ENCODE results near the gene TNRC6C.

DNA sequence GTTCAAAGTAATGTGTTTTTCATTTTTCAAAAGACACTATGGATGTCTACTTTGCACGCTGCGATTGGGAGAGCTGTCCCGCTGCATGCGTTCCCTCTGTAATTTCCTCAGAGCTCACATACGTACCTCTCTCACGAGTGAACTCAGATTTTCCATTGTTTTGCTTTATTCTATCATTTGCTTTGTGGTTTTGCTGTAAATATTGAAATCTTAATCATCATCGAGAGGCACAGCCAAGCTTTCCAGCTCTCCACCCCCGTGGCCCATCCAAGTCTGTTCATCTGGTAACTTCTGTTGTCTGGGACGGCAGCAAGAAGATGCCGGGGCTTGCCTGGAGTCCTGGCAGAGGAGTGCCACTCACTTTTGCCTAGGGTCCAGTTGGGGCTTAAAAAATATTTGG, 149.0 kb downstream of the TNRC6C start:
- TF ChIP-seq, protein P1, sequence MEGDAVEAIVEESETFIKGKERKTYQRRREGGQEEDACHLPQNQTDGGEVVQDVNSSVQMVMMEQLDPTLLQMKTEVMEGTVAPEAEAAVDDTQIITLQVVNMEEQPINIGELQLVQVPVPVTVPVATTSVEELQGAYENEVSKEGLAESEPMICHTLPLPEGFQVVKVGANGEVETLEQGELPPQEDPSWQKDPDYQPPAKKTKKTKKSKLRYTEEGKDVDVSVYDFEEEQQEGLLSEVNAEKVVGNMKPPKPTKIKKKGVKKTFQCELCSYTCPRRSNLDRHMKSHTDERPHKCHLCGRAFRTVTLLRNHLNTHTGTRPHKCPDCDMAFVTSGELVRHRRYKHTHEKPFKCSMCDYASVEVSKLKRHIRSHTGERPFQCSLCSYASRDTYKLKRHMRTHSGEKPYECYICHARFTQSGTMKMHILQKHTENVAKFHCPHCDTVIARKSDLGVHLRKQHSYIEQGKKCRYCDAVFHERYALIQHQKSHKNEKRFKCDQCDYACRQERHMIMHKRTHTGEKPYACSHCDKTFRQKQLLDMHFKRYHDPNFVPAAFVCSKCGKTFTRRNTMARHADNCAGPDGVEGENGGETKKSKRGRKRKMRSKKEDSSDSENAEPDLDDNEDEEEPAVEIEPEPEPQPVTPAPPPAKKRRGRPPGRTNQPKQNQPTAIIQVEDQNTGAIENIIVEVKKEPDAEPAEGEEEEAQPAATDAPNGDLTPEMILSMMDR (IDR thresholded peaks at IDR 0.05) = no peak
- TF ChIP-seq POLR2A (IDR thresholded peaks at IDR 0.05) (no peak), POLR2AphosphoS5 (IDR thresholded peaks at IDR 0.05) (no peak), EP300 (IDR thresholded peaks at IDR 0.05) (no peak)

Measured in suprapubic skin (tissue), 4 donors.